GM23338 (cell line): ENCODE measurements around the gene PIEZO2. TPM values are rescaled to one million over a fixed set of nuclear protein-coding genes. Genes with fewer than 3 reads are reported as not detected.

Source experiments
- ATAC-seq: fragments of 200-7000 bp; cut with Tn5 transposase; 3 replicates; pipeline ENCODE4 v1.9.1; 2020
- DNase-seq: peaks from one replicate; pipeline ENCODE4 v3.0.0-alpha.2; 2015; ENCODE audit warnings: low spot score
- H2AFZ ChIP-seq: fragments of 200-600 bp; sonication (generic); 2 replicates; pipeline ENCODE4 v1.8.0; 2016; ENCODE audit warnings: antibody characterized with exemption, mild to moderate bottlenecking, moderate library complexity
- H3F3A ChIP-seq: fragments of 200-600 bp; sonication (generic); replicated peaks from 2 replicates; pipeline ENCODE4 v1.8.0; 2017; ENCODE audit warnings: antibody characterized with exemption, mixed run types, low read depth
- H3K27ac ChIP-seq: fragments of 200-600 bp; sonication (generic); 2 replicates; pipeline ENCODE4 v1.6.1; 2016; ENCODE audit warnings: low read depth
- H3K27me3 ChIP-seq: fragments of 200-600 bp; sonication (generic); 2 replicates; pipeline ENCODE4 v1.8.0; 2016; ENCODE audit warnings: mild to moderate bottlenecking, mixed run types, moderate library complexity; ENCODE audit not compliant: insufficient read depth
- H3K36me3 ChIP-seq: fragments of 200-600 bp; sonication (generic); 2 replicates; pipeline ENCODE4 v1.8.0; 2016; ENCODE audit warnings: mild to moderate bottlenecking; ENCODE audit not compliant: insufficient read depth
- H3K4me1 ChIP-seq: fragments of 200-600 bp; sonication (generic); 2 replicates; pipeline ENCODE4 v1.8.0; 2016; ENCODE audit warnings: mild to moderate bottlenecking, moderate library complexity; ENCODE audit not compliant: insufficient read depth
- H3K4me2 ChIP-seq: fragments of 200-600 bp; sonication (generic); 2 replicates; pipeline ENCODE4 v1.7.1; 2017; ENCODE audit warnings: mixed run types
- H3K4me3 ChIP-seq: fragments of 200-600 bp; sonication (generic); 2 replicates; pipeline ENCODE4 v1.6.1; 2016; ENCODE audit warnings: mixed run types
- H3K79me2 ChIP-seq: fragments of 200-600 bp; sonication (generic); replicated peaks from 2 replicates; pipeline ENCODE4 v1.8.0; 2017; ENCODE audit warnings: mild to moderate bottlenecking; ENCODE audit not compliant: insufficient read depth
- H3K9me2 ChIP-seq: fragments of 200-600 bp; sonication (generic); 2 replicates; pipeline ENCODE4 v1.8.0; 2017; ENCODE audit not compliant: insufficient read depth
- H4K20me1 ChIP-seq: fragments of 200-600 bp; sonication (generic); replicated peaks from 2 replicates; pipeline ENCODE4 v1.8.0; 2017; ENCODE audit warnings: mild to moderate bottlenecking; ENCODE audit not compliant: insufficient read depth
- H3K27ac Mint-ChIP-seq: 2 replicates; pipeline ENCODE4 v1.8.0; 2020; ENCODE audit warnings: inconsistent platforms, mild to moderate bottlenecking, moderate library complexity, mixed read lengths
- H3K27me3 Mint-ChIP-seq: 3 replicates; pipeline ENCODE4 v1.8.0; 2022; ENCODE audit warnings: low read depth, mild to moderate bottlenecking, moderate library complexity, mixed read lengths, inconsistent platforms; ENCODE audit not compliant: insufficient read depth, poor library complexity
- H3K36me3 Mint-ChIP-seq: 3 replicates; pipeline ENCODE4 v1.8.0; 2021; ENCODE audit warnings: low read depth, mild to moderate bottlenecking, inconsistent platforms, moderate library complexity, mixed read lengths
- H3K4me1 Mint-ChIP-seq: 3 replicates; pipeline ENCODE4 v1.8.0; 2020; ENCODE audit warnings: mild to moderate bottlenecking, inconsistent platforms, mixed read lengths
- H3K4me3 Mint-ChIP-seq: 3 replicates; pipeline ENCODE4 v1.8.0; 2021; ENCODE audit warnings: moderate library complexity, mild to moderate bottlenecking, inconsistent platforms, mixed read lengths
- H3K9me3 Mint-ChIP-seq: 3 replicates; pipeline ENCODE4 v1.8.0; 2020; ENCODE audit warnings: moderate library complexity, mild to moderate bottlenecking, inconsistent platforms, mixed read lengths
- CREB1 ChIP-seq: fragments of 250-450 bp; sonication (Bioruptor Pico); IDR thresholded peaks from 2 replicates; pipeline ENCODE4 v1.5.0; 2020; ENCODE audit warnings: low read depth, mild to moderate bottlenecking, moderate library complexity
- CTCF ChIP-seq, 2 experiments: fragments of 200-600 bp in 1 of 2; sonication (generic) in 1 of 2; conservative IDR thresholded peaks; 2 replicates each; pipeline versions ENCODE4 v1.5.1 to v1.6.1; 2016 to 2017; ENCODE audit warnings: antibody characterized with exemption in 2 of 2, low read depth in 2 of 2, mild to moderate bottlenecking in 2 of 2, moderate library complexity in 1 of 2
- EZH2 ChIP-seq: fragments of 200-600 bp; sonication (generic); IDR thresholded peaks from one replicate; pipeline ENCODE4 v1.8.0; 2017; ENCODE audit warnings: antibody characterized with exemption, mild to moderate bottlenecking, low read depth; ENCODE audit not compliant: unreplicated experiment
- EZH2phosphoT487 ChIP-seq: fragments of 200-600 bp; sonication (generic); IDR thresholded peaks from one replicate; pipeline ENCODE4 v1.8.1; 2018; ENCODE audit warnings: antibody characterized with exemption; ENCODE audit not compliant: unreplicated experiment
- NANOG ChIP-seq: IDR thresholded peaks from 2 replicates; pipeline ENCODE4 v1.6.1; 2016; ENCODE audit warnings: antibody characterized with exemption, borderline replicate concordance
- STAT1 ChIP-seq: IDR thresholded peaks from one replicate; pipeline ENCODE4 v1.6.1; 2016; ENCODE audit warnings: antibody characterized with exemption; ENCODE audit not compliant: unreplicated experiment
- ZNF114 ChIP-seq: fragments of 250-450 bp; sonication (Bioruptor Pico); IDR thresholded peaks from 2 replicates; pipeline ENCODE4 v1.5.0; 2020; ENCODE audit warnings: mild to moderate bottlenecking, moderate library complexity
- ZNF331 ChIP-seq: fragments of 250-450 bp; sonication (Bioruptor Pico); IDR thresholded peaks from 2 replicates; pipeline ENCODE4 v1.5.0; 2020; ENCODE audit warnings: low read depth, mild to moderate bottlenecking, moderate library complexity
- ZNF462 ChIP-seq: fragments of 250-450 bp; sonication (Bioruptor Pico); IDR thresholded peaks from 2 replicates; pipeline ENCODE4 v1.5.0; 2020; ENCODE audit warnings: mild to moderate bottlenecking, moderate library complexity
- polyA plus RNA-seq: library from polyadenylated mRNA; unstranded; fragments of >200 nt; fragmentation: Nextera tagmentation; extraction: Ambion mirVana; gene quantifications from 2 replicates; pipeline ENCODE4 v1.2.1, GENCODE V29; 2016
- total RNA-seq: library from RNA; depleted of rRNA; stranded (reverse); fragments of >200 nt; shearing (Covaris generic); gene quantifications from 2 replicates; pipeline ENCODE4 v1.2.3, GENCODE V29; 2014

The PIEZO2 gene
- total and polyA plus RNA-seq, 2 experiments from 2014 or later: 4.8 to 8.2 TPM

- TF ChIP-seq CTCF (conservative IDR thresholded peaks at IDR 0.05; ENCODE audit: low read depth in 2 of 2) (no peak), STAT1 (no peak)
These were observed 488.1 kb downstream of the PIEZO2 start (continued) for GRCh38 chr18:10661317-10661716.

- H3F3A ChIP-seq: no peaks in the 10 kb centered on the region
- H3K79me2 ChIP-seq: no peaks in the 10 kb centered on the region
- DNase-seq: no peak
- H3K4me3 ChIP-seq: no peak overlapping the region
- H3K4me1 ChIP-seq: peaks cover 9% of the 10 kb centered on the region; the same call in 1 of the 2 replicates
- peaks cover 22% of the 10 kb centered on the region for H3K4me1 Mint-ChIP-seq
- no peaks in the 10 kb centered on the region for H3K9me2 ChIP-seq
- H3K27me3 ChIP-seq: no peaks in the 10 kb centered on the region
- no peak overlapping the region for H3K27ac Mint-ChIP-seq
- H4K20me1 ChIP-seq: no peaks in the 10 kb centered on the region
- H3K9me3 Mint-ChIP-seq: no peaks in the 10 kb centered on the region
- H3K4me2 ChIP-seq: no peak overlapping the region
- no peaks in the 10 kb centered on the region for H3K36me3 Mint-ChIP-seq
- no peak; the same call in 2 of the 3 replicates for ATAC-seq
- no peak overlapping the region for H3K4me3 Mint-ChIP-seq
- no peak for TF ChIP-seq EZH2phosphoT487
- TF ChIP-seq STAT1: no peak
- TF ChIP-seq ZNF331 (CRISPR knock-in tag): no peak
- TF ChIP-seq ZNF462 (CRISPR knock-in tag): no peak
- no peak for TF ChIP-seq CREB1
- TF ChIP-seq ZNF114: no peak
- no peak for TF ChIP-seq EZH2
- no peak for TF ChIP-seq NANOG
- H2AFZ ChIP-seq: peak overlapping the region; percentile 91
- no peak overlapping the region for H3K27ac ChIP-seq
- H3K36me3 ChIP-seq: no peaks in the 10 kb centered on the region
- peaks cover 7% of the 10 kb centered on the region for H3K27me3 Mint-ChIP-seq
These were observed 489.0 kb downstream of the PIEZO2 start for GRCh38 chr18:10660179-10660884.
